ENCODE results near the gene COPG2. TPM values are rescaled to one million over a fixed set of nuclear protein-coding genes. Genes with fewer than 3 reads are reported as not detected.

COPG2 gene
- total RNA-seq, 1 experiment from 2014 or later, result 17.6 TPM

DNA sequence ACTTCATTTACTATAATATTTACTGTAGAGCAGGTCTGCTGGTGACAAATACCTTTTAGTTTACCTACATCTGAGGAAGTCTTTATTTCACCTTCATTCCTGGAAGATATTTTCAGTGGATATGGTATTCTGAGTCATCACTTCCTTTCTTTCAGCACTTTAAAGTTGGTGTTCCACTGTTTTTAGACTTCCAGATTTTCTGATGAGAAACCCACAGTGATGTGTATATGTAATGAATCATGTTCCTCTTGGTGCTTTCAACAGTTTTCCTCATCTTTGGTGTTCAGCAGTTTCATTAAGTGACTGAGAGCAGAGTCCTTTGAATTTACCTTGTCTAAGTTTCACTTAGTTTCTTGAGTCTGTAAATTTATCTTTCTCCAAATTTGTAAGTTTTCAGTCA is 36.4 kb downstream of the COPG2 start:
- H3K27ac ChIP-seq (ENCODE audit: low read depth, low read length, poor library complexity, severe bottlenecking), result no peak overlapping the region
- no peak overlapping the region for H3K4me3 ChIP-seq (ENCODE audit: low read depth, low read length, poor library complexity, severe bottlenecking)
- BruUV-seq (replicated peaks), result no TSS peak
- no peak for TF ChIP-seq EZH2 (IDR thresholded peaks at IDR 0.05; ENCODE audit: borderline replicate concordance, low read depth, low read length, poor library complexity, severe bottlenecking)
- CTCF ChIA-PET, result no interaction called here
- intact Hi-C loops (cut with micrococcal nuclease; ENCODE audit: unreplicated experiment), result no loop called here
- H3K27me3 ChIP-seq (replicated peaks; ENCODE audit: insufficient read depth, low read depth, low read length, poor library complexity), result no peaks in the 10 kb centered on the region
- POLR2A ChIA-PET (ENCODE audit: low non-redundant PET), result no interaction called here
- no peaks in the 10 kb centered on the region for H3K36me3 ChIP-seq (ENCODE audit: insufficient read depth, low read length, poor library complexity, severe bottlenecking)
- no peak for DNase-seq (ENCODE audit: low spot score)
- no peaks in the 10 kb centered on the region for H3K4me1 ChIP-seq (ENCODE audit: insufficient read depth, low read length, poor library complexity, severe bottlenecking)
- no peaks in the 10 kb centered on the region for H3K9me3 ChIP-seq (ENCODE audit: low read depth, low read length, poor library complexity, severe bottlenecking)

DNA sequence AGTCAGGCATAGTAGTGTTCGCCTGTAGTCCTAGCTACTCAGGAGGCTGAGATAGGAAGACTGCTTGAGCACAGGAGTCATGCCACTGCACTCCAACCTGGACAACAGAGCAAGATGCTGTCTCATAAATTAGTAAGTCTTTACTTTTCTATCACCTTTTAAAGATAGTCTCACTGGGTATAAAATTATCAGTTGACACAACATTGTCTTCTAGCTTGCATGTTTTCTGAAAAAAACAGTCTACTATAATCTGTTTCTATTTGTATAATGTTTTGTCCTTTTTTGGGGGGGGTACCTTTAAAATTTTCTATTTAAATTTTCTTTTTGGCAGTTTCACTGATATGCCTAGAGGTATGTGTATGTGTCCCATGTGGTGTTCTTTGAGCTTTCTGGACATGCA is 39.6 kb downstream of the COPG2 start:
- no peak for DNase-seq (ENCODE audit: low spot score)
- Histone ChIP-seq H3K27me3 (replicated peaks; ENCODE audit: insufficient read depth, low read depth, low read length, poor library complexity) (no peaks in the 10 kb centered on the region), H3K36me3 (ENCODE audit: insufficient read depth, low read length, poor library complexity, severe bottlenecking) (no peaks in the 10 kb centered on the region), H3K4me1 (ENCODE audit: insufficient read depth, low read length, poor library complexity, severe bottlenecking) (no peaks in the 10 kb centered on the region), H3K27ac (ENCODE audit: low read depth, low read length, poor library complexity, severe bottlenecking) (no peak overlapping the region), H3K4me3 (ENCODE audit: low read depth, low read length, poor library complexity, severe bottlenecking) (no peak overlapping the region), H3K9me3 (ENCODE audit: low read depth, low read length, poor library complexity, severe bottlenecking) (no peaks in the 10 kb centered on the region)
- POLR2A ChIA-PET (ENCODE audit: low non-redundant PET), result no interaction called here
- intact Hi-C loops (cut with micrococcal nuclease; ENCODE audit: unreplicated experiment), result no loop called here
- CTCF ChIA-PET, result no interaction called here
- BruUV-seq (replicated peaks), result no TSS peak
- no peak for TF ChIP-seq EZH2 (IDR thresholded peaks at IDR 0.05; ENCODE audit: borderline replicate concordance, low read depth, low read length, poor library complexity, severe bottlenecking)
- TF ChIP-seq, protein P1, sequence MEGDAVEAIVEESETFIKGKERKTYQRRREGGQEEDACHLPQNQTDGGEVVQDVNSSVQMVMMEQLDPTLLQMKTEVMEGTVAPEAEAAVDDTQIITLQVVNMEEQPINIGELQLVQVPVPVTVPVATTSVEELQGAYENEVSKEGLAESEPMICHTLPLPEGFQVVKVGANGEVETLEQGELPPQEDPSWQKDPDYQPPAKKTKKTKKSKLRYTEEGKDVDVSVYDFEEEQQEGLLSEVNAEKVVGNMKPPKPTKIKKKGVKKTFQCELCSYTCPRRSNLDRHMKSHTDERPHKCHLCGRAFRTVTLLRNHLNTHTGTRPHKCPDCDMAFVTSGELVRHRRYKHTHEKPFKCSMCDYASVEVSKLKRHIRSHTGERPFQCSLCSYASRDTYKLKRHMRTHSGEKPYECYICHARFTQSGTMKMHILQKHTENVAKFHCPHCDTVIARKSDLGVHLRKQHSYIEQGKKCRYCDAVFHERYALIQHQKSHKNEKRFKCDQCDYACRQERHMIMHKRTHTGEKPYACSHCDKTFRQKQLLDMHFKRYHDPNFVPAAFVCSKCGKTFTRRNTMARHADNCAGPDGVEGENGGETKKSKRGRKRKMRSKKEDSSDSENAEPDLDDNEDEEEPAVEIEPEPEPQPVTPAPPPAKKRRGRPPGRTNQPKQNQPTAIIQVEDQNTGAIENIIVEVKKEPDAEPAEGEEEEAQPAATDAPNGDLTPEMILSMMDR (conservative IDR thresholded peaks at IDR 0.05; ENCODE audit: low read depth, low read length), result no peak

DNA sequence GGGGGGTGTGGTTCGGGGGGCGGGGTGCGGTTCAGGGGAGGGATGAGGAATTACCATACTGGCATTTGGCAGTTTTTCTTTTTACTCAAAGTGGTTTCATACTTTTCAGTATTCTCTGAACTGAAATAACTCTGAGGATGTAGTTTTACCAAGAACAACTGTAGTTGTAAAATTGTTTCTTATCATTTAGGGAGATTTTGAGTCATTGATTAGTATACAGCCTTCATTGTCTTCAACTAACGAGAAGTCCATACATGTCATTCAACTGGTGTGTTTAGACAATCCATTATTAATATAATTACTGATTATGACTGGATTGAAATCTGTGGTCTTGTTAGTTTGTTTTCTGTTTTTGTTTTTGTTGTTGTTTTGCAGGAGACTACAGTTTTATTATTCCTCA is 40.8 kb downstream of the COPG2 start:
- CTCF ChIA-PET, result no interaction called here
- H3K27me3 ChIP-seq (replicated peaks; ENCODE audit: insufficient read depth, low read depth, low read length, poor library complexity), result no peaks in the 10 kb centered on the region

DNA sequence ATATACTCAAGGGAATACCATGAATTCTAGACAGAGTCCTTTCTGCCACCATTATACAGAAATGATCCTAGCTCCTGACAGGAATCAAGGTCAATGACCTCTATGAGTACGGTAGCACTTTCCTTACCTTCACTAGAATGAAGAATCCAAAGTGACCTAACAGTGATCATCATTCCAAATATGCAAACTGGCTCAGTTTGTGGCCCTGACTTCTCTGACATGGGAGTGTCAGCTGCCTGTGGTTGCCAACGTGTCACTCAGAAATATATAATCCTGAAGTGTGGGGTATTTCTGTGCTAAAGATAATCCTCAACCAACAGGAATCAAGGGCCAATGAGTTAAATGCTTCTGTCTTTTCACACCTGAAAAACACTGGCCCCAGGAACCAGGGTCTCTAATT is 45.7 kb downstream of the COPG2 start:
- no peaks in the 10 kb centered on the region for H3K36me3 ChIP-seq (ENCODE audit: insufficient read depth, low read length, poor library complexity, severe bottlenecking)
- H3K27ac ChIP-seq (ENCODE audit: low read depth, low read length, poor library complexity, severe bottlenecking), result no peak overlapping the region
- no peak overlapping the region for H3K4me3 ChIP-seq (ENCODE audit: low read depth, low read length, poor library complexity, severe bottlenecking)
- no peak for DNase-seq (ENCODE audit: low spot score)
- intact Hi-C loops (cut with micrococcal nuclease; ENCODE audit: unreplicated experiment), result no loop called here
- H3K27me3 ChIP-seq (replicated peaks; ENCODE audit: insufficient read depth, low read depth, low read length, poor library complexity), result no peaks in the 10 kb centered on the region
- TF ChIP-seq, protein P1 (conservative IDR thresholded peaks at IDR 0.05; ENCODE audit: low read depth, low read length), result no peak
- TF ChIP-seq EZH2 (IDR thresholded peaks at IDR 0.05; ENCODE audit: borderline replicate concordance, low read depth, low read length, poor library complexity, severe bottlenecking), result no peak
- H3K4me1 ChIP-seq (ENCODE audit: insufficient read depth, low read length, poor library complexity, severe bottlenecking), result no peaks in the 10 kb centered on the region
- ChIA-PET POLR2A (ENCODE audit: low non-redundant PET) (no interaction called here), CTCF (no interaction called here)
- no TSS peak for BruUV-seq (replicated peaks)
- peaks cover 5% of the 10 kb centered on the region for H3K9me3 ChIP-seq (ENCODE audit: low read depth, low read length, poor library complexity, severe bottlenecking)

More for the DNA sequence above, 40.8 kb downstream of the COPG2 start:
- DNase-seq (ENCODE audit: low spot score), result no peak
- no peaks in the 10 kb centered on the region for H3K36me3 ChIP-seq (ENCODE audit: insufficient read depth, low read length, poor library complexity, severe bottlenecking)
- H3K4me1 ChIP-seq (ENCODE audit: insufficient read depth, low read length, poor library complexity, severe bottlenecking), result no peaks in the 10 kb centered on the region
- no peak overlapping the region for H3K27ac ChIP-seq (ENCODE audit: low read depth, low read length, poor library complexity, severe bottlenecking)
- TF ChIP-seq, protein P1 (conservative IDR thresholded peaks at IDR 0.05; ENCODE audit: low read depth, low read length), result no peak
- TF ChIP-seq EZH2 (IDR thresholded peaks at IDR 0.05; ENCODE audit: borderline replicate concordance, low read depth, low read length, poor library complexity, severe bottlenecking), result no peak
- no peaks in the 10 kb centered on the region for H3K9me3 ChIP-seq (ENCODE audit: low read depth, low read length, poor library complexity, severe bottlenecking)
- H3K4me3 ChIP-seq (ENCODE audit: low read depth, low read length, poor library complexity, severe bottlenecking), result no peak overlapping the region
- BruUV-seq (replicated peaks), result no TSS peak
- intact Hi-C loops (cut with micrococcal nuclease; ENCODE audit: unreplicated experiment), result no loop called here
- POLR2A ChIA-PET (ENCODE audit: low non-redundant PET), result no interaction called here
